ENCODE results near the gene SUV39H1. TPM values are rescaled to one million over a fixed set of nuclear protein-coding genes. Genes with fewer than 3 reads are reported as not detected.

SUV39H1 gene
- total and polyA plus RNA-seq, 9 of the 15 experiments (the other 6 are each of a cell fraction or from before 2014, with no cell fraction given) = 4.7 to 34.7 (median 17.9) TPM

DNA sequence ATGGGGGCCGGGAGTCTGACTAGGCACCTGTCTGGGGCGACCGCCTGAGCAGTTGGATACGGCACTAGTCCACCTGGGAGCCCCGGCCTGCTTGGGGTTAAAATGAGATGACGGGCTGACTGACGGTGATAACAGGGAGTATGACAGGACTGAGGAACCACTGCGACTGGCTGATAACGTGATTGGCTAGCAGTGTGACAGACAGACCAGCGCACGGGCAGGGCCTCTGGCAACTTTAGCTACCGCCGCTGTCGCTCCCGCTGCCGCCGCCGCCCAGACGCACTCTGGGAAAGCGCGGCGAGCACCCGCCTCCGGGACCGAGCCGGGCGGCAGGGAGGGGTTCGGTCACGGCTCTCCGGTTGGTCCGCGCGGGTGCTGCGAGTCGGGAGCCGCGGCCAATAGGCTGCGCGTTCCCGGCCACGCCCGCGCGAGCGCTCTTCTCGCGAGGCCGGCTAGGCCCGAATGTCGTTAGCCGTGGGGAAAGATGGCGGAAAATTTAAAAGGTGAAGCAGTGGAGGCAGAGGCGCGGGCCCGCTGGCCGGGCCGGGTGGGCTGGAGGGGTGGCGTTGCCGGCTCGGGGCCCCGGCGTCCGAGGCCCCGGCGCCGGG, at the start of gene SUV39H1 (continued):
- TF ChIP-seq ZBTB17 (CRISPR knock-in tag; IDR thresholded peaks at IDR 0.05) (no peak), ZNF274 (IDR thresholded peaks at IDR 0.05; ENCODE audit: borderline replicate concordance, low read depth, low read length) (no peak; the same call in 1 of the 2 replicates), CEBPG (CRISPR knock-in tag; IDR thresholded peaks at IDR 0.05) (no peak), CEBPG (tag; conservative IDR thresholded peaks at IDR 0.05 in 1 of 2, IDR thresholded peaks at IDR 0.05 in 1 of 2) (no peak), YY1 (IDR thresholded peaks at IDR 0.05; ENCODE audit: borderline replicate concordance in 1 of 3, control insufficient read depth in 1 of 3, extremely low read depth in 1 of 3, insufficient read depth in 3 of 3, insufficient read length in 1 of 3, insufficient replicate concordance in 2 of 3, low read depth in 1 of 3, low read length in 2 of 3) (peak; percentile 67 to 94 (median 87)), RFX1 (IDR thresholded peaks at IDR 0.05) (no peak), SREBF2 (CRISPR knock-in tag; IDR thresholded peaks at IDR 0.05) (no peak), TFAP4 (CRISPR knock-in tag; IDR thresholded peaks at IDR 0.05; ENCODE audit: borderline replicate concordance) (peak; percentile 68; the same call in 1 of the 2 replicates), ZNF785 (CRISPR knock-in tag; IDR thresholded peaks at IDR 0.05) (no peak), ATF7 (IDR thresholded peaks at IDR 0.05) (peak; percentile 67), MEF2D (tag; conservative IDR thresholded peaks at IDR 0.05; ENCODE audit: low read depth) (0 out of 2 replicates have a peak, but pooled peaks have one; percentile 21), NELFE (IDR thresholded peaks at IDR 0.05; ENCODE audit: insufficient read depth, insufficient read length) (no peak), SMAD3 (CRISPR knock-in tag; conservative IDR thresholded peaks at IDR 0.05) (no peak), ZNF830 (CRISPR knock-in tag; IDR thresholded peaks at IDR 0.05) (no peak), SMARCE1 (IDR thresholded peaks at IDR 0.05) (0 out of 2 replicates have a peak, but pooled peaks have one; percentile 25)
- TF ChIP-seq, protein P1, sequence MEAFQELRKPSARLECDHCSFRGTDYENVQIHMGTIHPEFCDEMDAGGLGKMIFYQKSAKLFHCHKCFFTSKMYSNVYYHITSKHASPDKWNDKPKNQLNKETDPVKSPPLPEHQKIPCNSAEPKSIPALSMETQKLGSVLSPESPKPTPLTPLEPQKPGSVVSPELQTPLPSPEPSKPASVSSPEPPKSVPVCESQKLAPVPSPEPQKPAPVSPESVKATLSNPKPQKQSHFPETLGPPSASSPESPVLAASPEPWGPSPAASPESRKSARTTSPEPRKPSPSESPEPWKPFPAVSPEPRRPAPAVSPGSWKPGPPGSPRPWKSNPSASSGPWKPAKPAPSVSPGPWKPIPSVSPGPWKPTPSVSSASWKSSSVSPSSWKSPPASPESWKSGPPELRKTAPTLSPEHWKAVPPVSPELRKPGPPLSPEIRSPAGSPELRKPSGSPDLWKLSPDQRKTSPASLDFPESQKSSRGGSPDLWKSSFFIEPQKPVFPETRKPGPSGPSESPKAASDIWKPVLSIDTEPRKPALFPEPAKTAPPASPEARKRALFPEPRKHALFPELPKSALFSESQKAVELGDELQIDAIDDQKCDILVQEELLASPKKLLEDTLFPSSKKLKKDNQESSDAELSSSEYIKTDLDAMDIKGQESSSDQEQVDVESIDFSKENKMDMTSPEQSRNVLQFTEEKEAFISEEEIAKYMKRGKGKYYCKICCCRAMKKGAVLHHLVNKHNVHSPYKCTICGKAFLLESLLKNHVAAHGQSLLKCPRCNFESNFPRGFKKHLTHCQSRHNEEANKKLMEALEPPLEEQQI (IDR thresholded peaks at IDR 0.05) = no peak
- TF ChIP-seq, protein P2, sequence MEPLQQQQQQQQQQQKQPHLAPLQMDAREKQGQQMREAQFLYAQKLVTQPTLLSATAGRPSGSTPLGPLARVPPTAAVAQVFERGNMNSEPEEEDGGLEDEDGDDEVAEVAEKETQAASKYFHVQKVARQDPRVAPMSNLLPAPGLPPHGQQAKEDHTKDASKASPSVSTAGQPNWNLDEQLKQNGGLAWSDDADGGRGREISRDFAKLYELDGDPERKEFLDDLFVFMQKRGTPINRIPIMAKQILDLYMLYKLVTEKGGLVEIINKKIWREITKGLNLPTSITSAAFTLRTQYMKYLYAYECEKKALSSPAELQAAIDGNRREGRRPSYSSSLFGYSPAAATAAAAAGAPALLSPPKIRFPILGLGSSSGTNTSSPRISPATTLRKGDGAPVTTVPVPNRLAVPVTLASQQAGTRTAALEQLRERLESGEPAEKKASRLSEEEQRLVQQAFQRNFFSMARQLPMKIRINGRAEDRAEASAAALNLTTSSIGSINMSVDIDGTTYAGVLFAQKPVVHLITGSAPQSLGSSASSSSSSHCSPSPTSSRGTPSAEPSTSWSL (CRISPR knock-in tag; IDR thresholded peaks at IDR 0.05; ENCODE audit: borderline replicate concordance) = no peak
- TF ChIP-seq, protein P3, sequence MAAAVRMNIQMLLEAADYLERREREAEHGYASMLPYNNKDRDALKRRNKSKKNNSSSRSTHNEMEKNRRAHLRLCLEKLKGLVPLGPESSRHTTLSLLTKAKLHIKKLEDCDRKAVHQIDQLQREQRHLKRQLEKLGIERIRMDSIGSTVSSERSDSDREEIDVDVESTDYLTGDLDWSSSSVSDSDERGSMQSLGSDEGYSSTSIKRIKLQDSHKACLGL (CRISPR knock-in tag; IDR thresholded peaks at IDR 0.05; ENCODE audit: borderline replicate concordance, poor library complexity, severe bottlenecking) = no peak
- TF ChIP-seq, protein P4, sequence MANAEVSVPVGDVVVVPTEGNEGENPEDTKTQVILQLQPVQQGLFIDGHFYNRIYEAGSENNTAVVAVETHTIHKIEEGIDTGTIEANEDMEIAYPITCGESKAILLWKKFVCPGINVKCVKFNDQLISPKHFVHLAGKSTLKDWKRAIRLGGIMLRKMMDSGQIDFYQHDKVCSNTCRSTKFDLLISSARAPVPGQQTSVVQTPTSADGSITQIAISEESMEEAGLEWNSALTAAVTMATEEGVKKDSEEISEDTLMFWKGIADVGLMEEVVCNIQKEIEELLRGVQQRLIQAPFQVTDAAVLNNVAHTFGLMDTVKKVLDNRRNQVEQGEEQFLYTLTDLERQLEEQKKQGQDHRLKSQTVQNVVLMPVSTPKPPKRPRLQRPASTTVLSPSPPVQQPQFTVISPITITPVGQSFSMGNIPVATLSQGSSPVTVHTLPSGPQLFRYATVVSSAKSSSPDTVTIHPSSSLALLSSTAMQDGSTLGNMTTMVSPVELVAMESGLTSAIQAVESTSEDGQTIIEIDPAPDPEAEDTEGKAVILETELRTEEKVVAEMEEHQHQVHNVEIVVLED (CRISPR knock-in tag; IDR thresholded peaks at IDR 0.05) = no peak

Data from K562 (cell line).